DMS79 (cell line): ENCODE data around the gene UCHL5.
"Not testable (repeated sequence)": the region's sequence is repeated elsewhere in the genome, so short reads cannot be mapped to it uniquely, and the experiment has no call there.

Experiments used
- DNase-seq: peaks from one replicate; lab custom pipeline; 2025; lab: John Stamatoyannopoulos, UW

UCHL5 gene

DNA sequence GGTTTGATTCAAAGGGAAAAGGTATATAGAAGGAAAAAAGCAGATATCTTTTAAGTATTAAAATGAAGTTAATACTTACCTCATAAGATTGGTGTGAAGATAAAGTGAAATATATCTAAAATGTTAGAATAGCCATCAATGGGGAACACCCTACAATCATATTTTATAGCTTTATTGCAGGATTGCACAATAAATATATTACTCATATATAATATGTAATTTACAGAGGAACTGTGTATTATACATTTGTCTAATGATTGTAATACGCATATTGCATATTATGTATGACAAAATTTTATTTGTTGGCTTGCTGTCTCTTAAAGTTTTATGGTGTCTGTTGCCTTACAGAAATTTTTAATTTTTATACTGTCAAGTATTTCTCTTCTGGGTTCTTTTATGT lies 47.8 kb downstream of the UCHL5 start:
- no peak for DNase-seq

GRCh38 chr1:193009501-193009900 lies 49.7 kb downstream of the UCHL5 start:
- DNase-seq = no peak

DNA sequence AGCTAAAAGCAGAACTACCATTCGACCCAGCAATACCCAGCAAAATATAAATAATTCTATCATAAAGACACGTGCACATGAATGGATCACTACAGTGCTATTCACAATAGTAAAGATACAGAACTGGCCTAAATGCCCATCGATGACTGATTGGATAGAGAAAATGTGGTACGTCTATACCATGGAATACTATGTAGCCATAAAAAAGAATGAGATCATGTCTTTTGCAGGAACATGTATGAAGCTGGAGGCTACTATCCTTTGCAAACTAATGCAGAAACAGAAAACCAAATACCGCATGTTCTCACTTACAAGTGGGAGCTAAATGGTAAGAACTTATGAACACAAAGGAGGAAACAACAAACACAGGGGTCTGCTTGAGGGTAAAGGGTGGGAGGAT lies 53.4 kb downstream of the UCHL5 start:
- no peak for DNase-seq

DNA sequence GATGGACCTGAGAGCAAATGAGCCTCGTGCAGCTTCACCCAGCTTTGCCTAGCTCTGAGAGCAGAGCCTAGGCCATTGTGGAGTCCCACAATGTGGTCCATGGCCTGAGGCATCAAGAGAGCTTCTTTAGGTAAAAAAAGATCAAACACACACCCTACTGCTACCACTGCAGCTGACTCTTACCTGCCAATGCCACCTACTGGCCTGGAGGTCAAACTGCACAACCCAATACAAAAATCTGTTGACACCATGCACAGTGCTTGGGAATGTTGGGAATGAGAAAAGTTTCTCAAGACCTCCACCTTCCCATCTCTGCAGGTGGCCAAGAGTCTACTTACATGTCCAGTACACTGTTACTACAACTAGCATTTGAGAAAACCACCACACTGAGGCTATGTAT lies 60.6 kb downstream of the UCHL5 start:
- DNase-seq = no peak

DNA sequence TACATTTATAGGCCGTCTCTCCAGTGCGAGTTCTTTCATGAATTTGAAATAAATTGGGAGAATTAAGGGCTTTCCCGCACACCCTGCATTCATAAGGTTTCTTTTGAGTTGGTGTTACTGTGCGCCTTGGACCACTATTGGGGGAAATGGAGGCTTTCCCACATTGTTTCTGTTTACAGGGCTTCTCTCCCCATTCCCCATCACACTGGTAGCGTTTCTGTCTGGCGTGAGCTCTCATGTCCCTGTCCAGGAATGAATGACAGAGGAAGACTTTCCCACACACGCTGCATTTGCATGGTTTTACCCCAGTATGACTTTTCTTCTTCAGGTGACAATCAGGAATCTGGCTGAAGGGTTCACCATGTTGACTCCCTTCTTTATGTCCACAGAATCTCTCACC lies 65.0 kb downstream of the UCHL5 start:
- no peak for DNase-seq

DNA sequence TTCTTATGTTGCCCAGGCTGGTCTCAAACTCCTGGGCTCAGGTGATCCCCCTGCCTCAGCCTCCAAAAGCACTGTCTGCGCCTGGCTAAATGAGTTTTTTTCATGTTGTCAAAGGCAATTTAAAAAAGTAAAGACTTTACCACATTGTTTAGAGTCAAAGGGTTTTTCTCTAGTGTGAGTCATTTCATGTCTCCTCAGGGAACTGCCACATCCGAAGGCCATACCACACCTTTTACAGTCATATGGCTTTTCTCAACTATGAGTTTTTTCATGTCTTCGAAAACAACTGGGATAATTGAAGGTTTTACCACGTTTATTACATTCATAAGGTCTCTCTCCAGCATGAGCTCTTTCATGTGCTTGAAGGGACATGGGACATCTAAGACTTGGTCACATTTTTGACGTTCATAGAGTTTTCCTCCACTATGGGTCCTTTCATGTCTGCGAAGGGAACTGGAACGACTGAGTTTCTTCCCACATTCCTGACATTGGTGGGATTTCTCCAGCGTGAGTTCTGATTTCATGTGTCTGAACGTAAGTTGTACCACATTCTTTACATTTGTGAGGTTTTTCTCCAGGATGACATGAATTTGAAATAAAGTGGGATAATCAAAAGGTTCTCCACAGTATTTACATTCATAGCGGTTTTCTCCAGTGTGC lies 65.6 kb downstream of the UCHL5 start:
- no peak for DNase-seq

- DNase-seq = not testable (repeated sequence)
Measured at GRCh38 chr1:192986748-192987334, 72.3 kb downstream of the UCHL5 start.

- DNase-seq = no peak
Measured at GRCh38 chr1:192986110-192986747, 72.9 kb downstream of the UCHL5 start.

- no peak for DNase-seq
Measured at GRCh38 chr1:192984080-192984479, 75.1 kb downstream of the UCHL5 start.

DNA sequence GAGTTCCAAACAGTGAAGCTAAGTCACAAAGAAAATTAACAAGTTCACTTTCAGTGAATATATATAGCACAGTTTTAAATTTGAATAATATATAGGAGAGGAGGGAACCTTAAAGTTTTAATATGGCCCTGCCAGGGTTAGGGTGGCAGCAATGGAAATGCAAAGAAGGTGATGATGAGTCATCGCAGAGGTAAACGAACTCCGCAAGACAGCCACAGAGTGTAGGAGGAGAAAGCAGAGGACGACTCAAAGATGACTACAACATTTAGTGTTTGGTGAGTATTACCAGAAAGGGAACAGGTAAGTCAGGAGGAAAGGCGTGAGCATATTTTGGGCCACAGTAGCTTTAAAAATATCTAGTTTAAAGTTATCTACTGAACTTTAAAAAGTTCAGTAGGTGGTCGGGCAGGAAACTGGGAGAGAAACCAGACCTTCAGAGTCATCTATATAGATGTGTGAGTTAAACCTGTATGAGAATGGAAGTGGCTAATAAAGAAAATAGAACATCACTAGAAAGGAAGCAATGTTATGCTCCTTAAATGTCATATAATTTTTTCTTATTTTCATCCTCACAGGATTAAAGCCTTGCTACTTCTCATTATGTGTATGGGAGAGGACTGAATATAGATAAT lies 75.7 kb downstream of the UCHL5 start:
- no peak for DNase-seq

DNA sequence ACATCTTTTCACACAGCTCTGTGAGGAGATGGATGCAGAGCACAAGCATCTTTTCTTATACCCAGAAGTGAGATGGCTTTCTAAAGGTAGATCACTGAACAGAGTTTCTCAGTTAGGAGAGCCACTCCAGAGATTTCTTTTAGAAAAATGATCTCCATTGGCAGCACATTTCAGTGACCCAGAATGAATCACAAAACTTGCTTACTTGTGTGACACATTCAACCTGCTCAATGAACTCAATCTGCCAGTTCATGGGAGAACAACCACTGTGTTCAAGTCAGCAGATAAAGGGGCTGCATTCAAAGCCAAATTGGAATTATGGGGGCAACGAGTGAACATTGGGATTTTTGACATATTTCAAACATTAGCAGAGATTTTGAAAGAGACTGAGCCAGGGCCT lies 78.3 kb downstream of the UCHL5 start:
- no peak for DNase-seq

- DNase-seq = not testable (repeated sequence)
Measured at GRCh38 chr1:192980334-192980733, 78.8 kb downstream of the UCHL5 start.

DNA sequence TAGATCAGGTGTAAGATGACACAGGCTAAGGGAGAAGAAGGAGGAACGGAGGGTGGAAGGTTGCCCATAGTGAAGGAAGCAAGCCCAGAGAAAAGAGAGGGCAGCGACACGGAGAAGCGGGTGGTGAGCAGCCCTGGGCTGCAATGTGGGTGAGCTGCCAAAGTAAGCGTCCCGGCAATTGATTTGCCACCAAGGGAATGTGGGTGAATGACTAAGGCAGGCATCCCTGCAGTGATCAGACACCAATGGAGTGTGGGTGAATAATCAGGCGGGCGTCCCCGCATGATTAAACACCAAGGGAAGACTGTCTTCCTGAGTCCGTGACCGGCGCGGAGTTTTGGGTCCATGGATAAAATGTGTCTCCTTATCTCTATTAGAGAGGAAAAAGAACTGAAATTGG lies 79.6 kb downstream of the UCHL5 start:
- DNase-seq = no peak

DNA sequence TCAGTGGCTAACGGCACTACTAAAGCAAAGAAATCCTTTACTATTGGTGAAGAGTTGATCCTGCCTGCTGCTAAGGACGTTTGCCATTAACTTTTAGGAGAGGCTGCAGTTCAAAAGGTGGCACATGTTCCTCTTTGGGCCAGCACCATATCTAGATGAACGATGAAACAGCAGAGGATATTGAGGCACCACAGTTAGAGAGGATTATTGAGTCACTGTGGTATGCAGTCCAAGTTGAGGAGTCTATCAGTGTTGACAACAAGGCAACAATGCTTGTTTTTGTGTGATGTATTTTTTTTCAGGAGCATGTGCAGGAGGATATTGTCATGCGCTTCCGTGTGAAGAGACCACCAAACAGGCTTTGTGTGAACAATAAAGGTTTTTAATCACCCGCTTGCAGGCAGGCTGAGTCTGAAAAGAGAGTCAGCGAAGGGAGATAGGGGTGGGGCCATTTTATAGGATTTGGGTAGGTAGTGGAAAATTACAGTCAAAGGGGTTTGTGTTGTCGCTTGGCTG lies 80.9 kb downstream of the UCHL5 start:
- DNase-seq = no peak

GRCh38 chr1:192977089-192977706 lies 82.0 kb downstream of the UCHL5 start:
- no peak for DNase-seq

DNA sequence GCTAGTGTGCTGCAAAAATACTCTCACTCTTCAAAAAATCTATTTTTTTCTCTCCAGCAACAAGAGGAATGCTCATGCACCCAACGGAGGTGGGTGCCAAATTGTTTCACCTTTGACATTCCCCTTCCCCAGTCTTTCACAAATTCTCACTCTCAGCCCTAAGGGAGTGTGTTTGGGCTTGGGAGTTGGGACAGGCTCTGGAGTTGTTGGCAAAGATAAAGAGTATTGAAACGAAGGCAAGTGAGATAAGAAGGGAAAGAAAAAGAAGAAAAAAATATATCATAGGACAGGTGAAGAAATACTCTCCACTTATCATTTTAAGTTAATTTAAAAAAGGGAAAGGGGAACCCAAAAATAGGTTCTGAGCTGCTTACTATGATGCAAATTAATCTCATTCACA lies 82.6 kb downstream of the UCHL5 start:
- DNase-seq = no peak

GRCh38 chr1:192974701-192975100 lies 84.5 kb downstream of the UCHL5 start:
- no peak for DNase-seq

DNA sequence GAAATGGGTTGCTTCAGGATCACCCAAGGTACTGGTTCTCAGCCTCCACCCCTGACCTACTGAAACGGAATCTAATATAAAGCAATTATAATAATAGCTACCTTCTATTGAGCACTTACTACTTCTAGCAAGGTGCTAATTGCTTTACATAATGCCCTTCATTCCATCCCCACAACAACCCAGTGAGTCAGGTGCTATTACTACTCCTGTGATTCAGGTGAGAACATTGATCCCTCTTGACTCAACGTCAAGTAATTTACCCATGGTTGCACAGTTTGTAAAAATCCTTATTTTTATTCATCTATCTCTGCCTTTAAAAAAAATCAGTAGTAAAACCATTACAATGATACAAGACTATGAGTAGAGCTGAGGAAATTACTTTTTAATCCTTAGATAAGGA lies 85.2 kb downstream of the UCHL5 start:
- DNase-seq = no peak

GRCh38 chr1:192973202-192973601 lies 86.0 kb downstream of the UCHL5 start:
- no peak for DNase-seq

DNA sequence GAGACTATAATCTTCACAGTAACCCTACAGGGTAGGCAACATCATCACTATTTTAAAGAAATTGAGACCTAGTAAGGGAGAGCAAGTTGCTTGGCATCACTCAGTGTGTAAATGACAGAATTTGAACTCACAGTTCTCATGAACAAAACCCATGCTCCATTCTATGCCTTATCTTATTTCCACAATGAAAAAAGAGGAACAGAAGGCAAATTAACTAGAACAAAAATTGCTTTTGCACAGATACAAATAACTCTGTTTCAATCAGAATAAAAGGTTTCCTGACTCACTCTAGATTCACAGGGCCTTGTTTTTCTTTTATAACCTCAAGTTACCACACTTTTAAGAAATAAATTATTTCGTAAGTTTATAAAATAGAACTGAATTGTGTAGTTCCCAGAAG lies 90.1 kb downstream of the UCHL5 start:
- no peak for DNase-seq

DNA sequence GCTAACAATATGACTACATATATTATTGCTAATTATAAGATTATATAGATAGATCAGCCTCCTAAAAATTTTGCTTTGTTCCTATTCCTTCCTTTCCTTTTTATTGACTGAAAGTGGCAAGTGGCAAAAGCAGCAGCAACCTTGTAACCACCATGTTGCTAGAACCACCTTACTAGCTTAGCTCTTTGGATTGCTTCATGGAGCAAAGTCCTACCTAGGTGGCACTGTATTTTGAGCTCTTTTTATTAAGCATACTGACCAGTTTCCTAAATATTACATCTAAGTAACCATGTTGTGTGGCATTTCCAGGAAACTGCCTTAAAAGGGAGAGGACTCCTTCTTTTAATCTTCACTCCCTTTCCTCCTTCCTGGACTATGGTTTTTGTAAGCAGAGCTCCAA lies 90.8 kb downstream of the UCHL5 start:
- no peak for DNase-seq

- no peak for DNase-seq
Measured at GRCh38 chr1:192967901-192968300, 91.3 kb downstream of the UCHL5 start.
